Left lung (tissue), 10 donors: Measurements from ENCODE around the gene KAT2B. TPM values are rescaled to one million over a fixed set of nuclear protein-coding genes. Genes with fewer than 3 reads are reported as not detected.

Source experiments
- ATAC-seq: fragments of 200-7000 bp; cut with Tn5 transposase; one replicate; pipeline ENCODE4 v1.9.1; 2020; ENCODE audit warnings: moderate library complexity
- DNase-seq, 4 donors: peaks; one replicate each; pipeline ENCODE4 v3.0.0-alpha.2; 2013 to 2020
- H3K27ac ChIP-seq, 2 donors: fragments of 200-600 bp; sonication (generic) in 1 of 2; one replicate each; pipeline versions ENCODE4 v1.5.0 to v1.8.0; 2020 to 2021
- H3K27me3 ChIP-seq, 2 donors: fragments of 200-600 bp; sonication (generic) in 1 of 2; one replicate each; pipeline versions ENCODE4 v1.5.0 to v1.8.0; 2020 to 2021
- H3K36me3 ChIP-seq, 2 donors: fragments of 200-600 bp; sonication (generic) in 1 of 2; one replicate each; pipeline versions ENCODE4 v1.5.0 to v1.8.0; 2020 to 2021
- H3K4me1 ChIP-seq, 2 donors: fragments of 200-600 bp; one replicate each; pipeline ENCODE4 v1.8.0; 2021
- H3K4me3 ChIP-seq, 2 donors: fragments of 200-600 bp; sonication (generic) in 1 of 2; one replicate each; pipeline versions ENCODE4 v1.5.0 to v1.8.0; 2020 to 2021; ENCODE audit warnings: mild to moderate bottlenecking in 1 of 2
- H3K9me3 ChIP-seq, 2 donors: fragments of 200-600 bp; sonication (generic) in 1 of 2; one replicate each; pipeline versions ENCODE4 v1.5.0 to v1.8.0; 2020 to 2021
- intact Hi-C, 2 donors: fragments of 100-400 bp; cut with DNase I; formaldehyde crosslinking; loops; one replicate each; pipeline versions ENCODE4 v1.11.2 to v1.14.2; 2022
- polyA plus RNA-seq, 6 donors: library from polyadenylated mRNA; unstranded; fragments of 120-200 nt; gene quantifications; one replicate each; pipeline ENCODE4 v1.2.1, GENCODE V29; 2013; ENCODE audit not compliant: insufficient read length in 6 of 6
- total RNA-seq, 2 donors: library from RNA; stranded (reverse); fragmentation: NEBNext Ultra II Directional; extraction: Animal tissue kit (Norgen Biotek cat#: 25700); gene quantifications; one replicate each; pipeline ENCODE4 v1.2.1, GENCODE V29; 2021
- TF ChIP-seq, protein P1 (sequence below), 2 donors: fragments of 200-600 bp; sonication (generic) in 1 of 2; IDR thresholded peaks; one replicate each; pipeline versions ENCODE4 v1.5.0 to v1.8.0; 2021; ENCODE audit warnings: antibody characterized with exemption in 2 of 2
- donor health status: DM: no; HTN: yes; CAD: no.
- donor health status: DM: no; HTN: no; CAD: no.

Gene KAT2B
- total and polyA plus RNA-seq, 8 donors = 26.1 to 48.0 (median 39.9) TPM

DNA sequence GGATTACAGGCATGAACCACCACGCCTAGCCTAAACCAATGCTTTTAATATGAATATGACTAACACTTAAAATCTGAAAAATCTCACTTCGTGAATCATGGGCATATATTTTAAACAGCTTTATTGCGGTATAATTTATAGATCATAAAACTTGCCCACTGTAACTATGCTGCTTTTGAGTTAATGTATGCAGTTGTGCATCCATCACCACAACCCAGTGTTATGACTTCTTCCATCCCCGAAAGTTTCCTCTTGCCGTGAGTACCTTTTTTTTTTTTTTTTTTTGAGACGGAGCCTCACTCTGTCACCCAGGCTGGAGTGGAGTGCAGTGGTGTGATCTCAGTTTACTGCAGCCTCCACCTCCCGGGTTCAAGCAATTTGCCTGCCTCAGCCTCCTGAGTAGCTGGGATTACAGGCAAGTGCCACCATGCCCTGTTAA lies 7.1 kb downstream of the KAT2B start:
- Histone ChIP-seq H3K27ac (peak overlapping the region in 1 of 2 donors; percentile 57), H3K27me3 (no peaks in the 10 kb centered on the region), H3K9me3 (no peaks in the 10 kb centered on the region), H3K36me3 (no peaks in the 10 kb centered on the region), H3K4me3 (no peak overlapping the region), H3K4me1 (peaks cover 4 to 48% of the 10 kb centered on the region in 2 donors)
- intact Hi-C loops = no loop called here
- no peak for DNase-seq
- TF ChIP-seq, protein P1, sequence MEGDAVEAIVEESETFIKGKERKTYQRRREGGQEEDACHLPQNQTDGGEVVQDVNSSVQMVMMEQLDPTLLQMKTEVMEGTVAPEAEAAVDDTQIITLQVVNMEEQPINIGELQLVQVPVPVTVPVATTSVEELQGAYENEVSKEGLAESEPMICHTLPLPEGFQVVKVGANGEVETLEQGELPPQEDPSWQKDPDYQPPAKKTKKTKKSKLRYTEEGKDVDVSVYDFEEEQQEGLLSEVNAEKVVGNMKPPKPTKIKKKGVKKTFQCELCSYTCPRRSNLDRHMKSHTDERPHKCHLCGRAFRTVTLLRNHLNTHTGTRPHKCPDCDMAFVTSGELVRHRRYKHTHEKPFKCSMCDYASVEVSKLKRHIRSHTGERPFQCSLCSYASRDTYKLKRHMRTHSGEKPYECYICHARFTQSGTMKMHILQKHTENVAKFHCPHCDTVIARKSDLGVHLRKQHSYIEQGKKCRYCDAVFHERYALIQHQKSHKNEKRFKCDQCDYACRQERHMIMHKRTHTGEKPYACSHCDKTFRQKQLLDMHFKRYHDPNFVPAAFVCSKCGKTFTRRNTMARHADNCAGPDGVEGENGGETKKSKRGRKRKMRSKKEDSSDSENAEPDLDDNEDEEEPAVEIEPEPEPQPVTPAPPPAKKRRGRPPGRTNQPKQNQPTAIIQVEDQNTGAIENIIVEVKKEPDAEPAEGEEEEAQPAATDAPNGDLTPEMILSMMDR (IDR thresholded peaks at IDR 0.05) = no peak
- no peak for ATAC-seq

DNA sequence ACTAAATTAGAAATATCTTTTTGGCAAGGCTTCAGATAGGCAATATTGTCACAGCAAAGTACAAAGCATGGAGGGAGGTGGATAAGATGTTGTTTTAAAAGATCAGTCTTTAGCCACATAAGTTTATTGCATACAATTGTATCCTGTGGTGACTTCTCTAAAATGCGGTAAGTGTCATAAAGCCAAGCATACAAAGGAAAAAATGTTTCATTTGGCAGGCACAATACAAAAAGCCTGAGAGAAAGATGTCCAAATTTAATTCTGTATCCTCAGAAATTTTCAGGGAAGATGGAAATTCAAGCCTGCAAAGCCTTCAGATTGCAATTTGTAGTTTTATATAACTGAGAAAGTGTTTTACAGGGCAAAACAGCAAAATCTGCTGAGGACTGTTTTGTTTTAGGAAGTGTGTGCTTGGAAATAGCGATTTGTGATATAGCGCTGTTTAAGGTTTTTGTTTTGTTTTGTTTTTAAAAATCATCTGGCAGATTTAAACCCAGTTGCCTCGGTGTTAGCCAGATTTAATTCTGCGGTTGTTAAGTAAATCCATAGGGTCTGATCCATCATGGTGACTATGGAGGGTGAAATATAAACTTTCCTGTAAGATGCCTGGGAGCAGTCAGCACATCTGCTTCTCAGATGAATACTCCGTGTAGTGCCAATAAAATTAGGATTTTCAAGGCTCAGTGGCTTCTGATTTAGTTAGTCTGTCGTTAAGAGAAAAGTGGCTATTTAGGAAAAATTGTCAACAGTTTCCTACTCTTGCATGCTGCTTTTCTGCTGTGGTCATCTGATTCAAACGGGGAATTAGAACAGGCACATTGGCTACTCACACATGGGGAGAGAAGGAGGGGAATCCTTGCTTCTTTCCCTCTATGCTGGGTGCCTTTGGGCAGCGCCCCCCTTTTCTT lies 8.0 kb downstream of the KAT2B start:
- H3K4me1 ChIP-seq = peaks cover 2 to 39% of the 10 kb centered on the region in 2 donors
- H3K27me3 ChIP-seq = no peaks in the 10 kb centered on the region
- no peaks in the 10 kb centered on the region for H3K36me3 ChIP-seq
- H3K4me3 ChIP-seq = no peak overlapping the region
- DNase-seq = no peak
- H3K9me3 ChIP-seq = no peaks in the 10 kb centered on the region
- ATAC-seq = peak; percentile 36
- intact Hi-C loops = no loop called here
- TF ChIP-seq, protein P1 (IDR thresholded peaks at IDR 0.05) = no peak
- peak overlapping the region; percentile 16 to 57 for H3K27ac ChIP-seq

DNA sequence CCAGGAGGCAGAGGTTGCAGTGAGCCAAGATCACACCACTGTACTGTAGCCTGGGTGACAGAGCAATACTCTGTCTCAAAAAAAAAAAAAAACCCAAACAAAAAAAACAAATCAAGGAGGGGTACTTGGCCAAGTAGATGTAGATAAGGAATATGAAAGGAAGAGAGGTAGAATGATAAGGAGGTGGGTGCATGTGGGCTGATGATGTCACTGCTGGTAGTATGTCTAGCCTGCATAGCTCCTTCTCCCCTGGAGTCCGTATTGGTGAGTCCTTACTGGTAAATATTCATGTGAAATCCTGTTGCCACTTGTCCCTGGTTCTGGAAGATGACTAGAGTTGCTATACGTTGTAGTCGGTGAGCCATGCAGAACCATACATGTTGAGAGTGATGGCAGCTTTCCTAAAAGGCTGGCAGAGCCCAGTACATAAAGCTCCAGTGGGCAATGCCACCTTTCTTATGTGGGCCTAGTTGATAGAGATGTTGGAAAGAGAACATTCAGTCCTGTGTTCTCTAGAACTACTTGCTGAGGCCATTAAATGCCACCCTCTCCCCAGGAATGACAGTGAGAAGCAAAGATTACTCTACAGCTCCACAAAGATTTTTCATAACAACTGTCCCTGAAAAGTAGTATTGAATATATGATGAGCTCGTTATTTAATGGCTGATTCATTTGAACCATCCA lies 11.0 kb downstream of the KAT2B start:
- DNase-seq = no peak
- no peaks in the 10 kb centered on the region for H3K27me3 ChIP-seq
- no peak overlapping the region for H3K27ac ChIP-seq
- no peak overlapping the region for H3K4me3 ChIP-seq
- H3K9me3 ChIP-seq = no peaks in the 10 kb centered on the region
- H3K36me3 ChIP-seq = no peaks in the 10 kb centered on the region
- ATAC-seq = no peak
- intact Hi-C loops = no loop called here
- TF ChIP-seq, protein P1 (IDR thresholded peaks at IDR 0.05) = no peak
- peaks cover 14 to 44% of the 10 kb centered on the region in 2 donors for H3K4me1 ChIP-seq

DNA sequence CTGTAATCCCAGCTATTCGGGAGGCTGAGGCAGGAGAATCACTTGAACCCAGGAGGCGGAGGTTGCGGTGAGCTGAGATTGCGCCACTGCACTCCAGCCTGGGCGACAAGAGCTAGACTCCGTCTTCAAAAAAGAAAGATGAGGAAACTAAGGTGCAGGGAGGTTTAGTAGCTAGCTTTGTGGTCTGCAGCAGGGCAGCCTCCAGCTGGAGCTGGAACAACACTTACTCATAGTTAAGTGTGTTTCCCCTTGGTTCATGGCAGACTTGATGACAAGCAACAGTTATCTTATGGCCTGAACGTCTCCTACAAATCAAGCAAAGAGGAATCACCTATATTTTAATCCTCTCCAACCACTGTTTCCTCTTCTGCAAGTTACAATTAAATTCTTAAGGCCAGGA lies 12.6 kb downstream of the KAT2B start:
- TF ChIP-seq, protein P1 (IDR thresholded peaks at IDR 0.05) = no peak
- Histone ChIP-seq H3K9me3 (no peaks in the 10 kb centered on the region), H3K36me3 (no peaks in the 10 kb centered on the region), H3K27me3 (no peaks in the 10 kb centered on the region), H3K4me3 (no peak overlapping the region), H3K27ac (no peak overlapping the region), H3K4me1 (peaks cover 28 to 50% of the 10 kb centered on the region in 2 donors)
- intact Hi-C loops = no loop called here
- DNase-seq (no peak), ATAC-seq (no peak)

DNA sequence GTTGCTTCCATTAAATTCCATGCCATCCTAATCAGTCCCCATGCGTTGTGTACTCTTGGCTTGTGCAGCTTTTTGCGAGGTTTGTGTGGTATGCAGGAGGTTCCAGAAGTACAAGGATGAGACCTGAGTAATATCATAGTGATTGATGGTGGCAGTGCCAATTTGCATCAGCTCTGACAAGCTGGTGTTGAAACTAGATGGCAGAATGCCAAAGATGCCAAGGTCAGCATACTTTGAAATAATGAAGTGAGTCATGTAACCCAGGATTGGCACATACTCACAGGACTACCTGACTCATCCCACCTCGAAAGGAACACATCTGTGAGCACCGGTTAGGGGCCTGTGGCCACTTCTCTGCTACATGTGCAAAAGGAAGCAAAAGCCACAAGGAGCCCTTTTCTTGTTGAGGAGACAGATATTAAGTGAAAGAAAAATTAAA lies 14.3 kb downstream of the KAT2B start:
- TF ChIP-seq, protein P1 (IDR thresholded peaks at IDR 0.05) = no peak
- intact Hi-C loops = no loop called here
- peaks cover 28 to 53% of the 10 kb centered on the region in 2 donors for H3K4me1 ChIP-seq
- H3K27ac ChIP-seq = peak overlapping the region in 1 of 2 donors; percentile 81
- H3K4me3 ChIP-seq = no peak overlapping the region
- DNase-seq (peak in 1 of 4 donors; percentile 39), ATAC-seq (peak; percentile 61)
- no peaks in the 10 kb centered on the region for H3K9me3 ChIP-seq
- H3K27me3 ChIP-seq = no peaks in the 10 kb centered on the region
- no peaks in the 10 kb centered on the region for H3K36me3 ChIP-seq
